ENCODE results near the gene PDCD2.

DNA sequence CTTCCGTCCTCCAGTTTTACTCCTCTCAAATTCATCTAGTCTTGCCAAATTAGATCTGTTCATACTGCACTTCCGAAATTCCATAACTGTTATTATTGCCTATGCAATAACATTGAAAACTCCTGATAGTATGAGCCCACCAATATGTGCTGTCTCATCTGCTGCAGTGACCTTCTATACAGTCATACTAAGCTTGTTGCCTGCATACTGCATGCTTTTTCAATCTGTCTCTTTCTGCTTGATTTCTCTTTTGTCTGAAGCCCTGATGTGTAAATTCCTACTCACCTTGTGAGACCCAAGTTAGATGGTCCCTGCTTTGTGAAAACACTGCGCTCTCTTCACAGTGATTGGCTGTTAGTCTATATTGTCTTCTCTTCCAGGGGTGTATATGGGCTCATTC lies 29.1 kb downstream of the PDCD2 start:
- TF ChIP-seq CTCF (IDR thresholded peaks at IDR 0.05) (no peak), EZH2 (IDR thresholded peaks at IDR 0.05; ENCODE audit: borderline replicate concordance, insufficient read depth, low read depth, low read length, poor library complexity, severe bottlenecking) (no peak)
